H1 (cell line): Measurements from ENCODE around the gene ZNF20. TPM values are rescaled to one million over a fixed set of nuclear protein-coding genes. Genes with fewer than 3 reads are reported as not detected.

Experiments
- ASH2L ChIP-seq: fragments of 200-600, 300-600 bp; sonication (generic); IDR thresholded peaks from one replicate; pipeline ENCODE4 v1.7.1; 2017; ENCODE audit warnings: low read length
- ATF2 ChIP-seq: IDR thresholded peaks from 2 replicates; pipeline ENCODE4 v1.6.1; 2012; ENCODE audit warnings: low read length, inconsistent platforms
- BCL11A ChIP-seq, 2 experiments: IDR thresholded peaks; one replicate each; pipeline ENCODE4 v1.6.1; 2011; ENCODE audit warnings: low read depth in 2 of 2, low read length in 2 of 2, mild to moderate bottlenecking in 2 of 2
- BRCA1 ChIP-seq: IDR thresholded peaks from 2 replicates; pipeline ENCODE4 v1.6.1; 2012; ENCODE audit warnings: low read depth, low read length, improper control_type of control experiment
- CBX5 ChIP-seq: fragments of 300-800, 300-1000 bp; sonication (generic); IDR thresholded peaks from 2 replicates; pipeline ENCODE4 v1.7.1; 2016; ENCODE audit warnings: antibody characterized with exemption, low read length, low read depth
- CBX8 ChIP-seq: fragments of 300-800, 300-1000 bp; sonication (generic); IDR thresholded peaks from 2 replicates; pipeline ENCODE4 v1.7.1; 2016; ENCODE audit warnings: low read depth, low read length, borderline replicate concordance
- CHD1 ChIP-seq: IDR thresholded peaks from 2 replicates; pipeline ENCODE4 v1.6.1; 2012; ENCODE audit warnings: low read depth, low read length, improper control_type of control experiment
- E2F6 ChIP-seq: IDR thresholded peaks from 2 replicates; pipeline ENCODE4 v1.6.1; 2012; ENCODE audit warnings: inconsistent platforms
- EGR1 ChIP-seq: IDR thresholded peaks from 2 replicates; pipeline ENCODE4 v1.6.1; 2011; ENCODE audit warnings: low read depth, low read length, borderline replicate concordance
- EZH2 ChIP-seq: fragments of 200-600 bp; sonication (generic); IDR thresholded peaks from 2 replicates; pipeline ENCODE4 v1.7.1; 2012; ENCODE audit warnings: low read depth, mild to moderate bottlenecking, moderate library complexity, low read length, inconsistent platforms; ENCODE audit not compliant: severe bottlenecking
- FOSL1 ChIP-seq: IDR thresholded peaks from 2 replicates; pipeline ENCODE4 v1.6.1; 2011; ENCODE audit warnings: mild to moderate bottlenecking, low read depth, low read length, moderate library complexity; ENCODE audit not compliant: insufficient read depth
- JUND ChIP-seq: IDR thresholded peaks from 2 replicates; pipeline ENCODE4 v1.6.1; 2011; ENCODE audit warnings: mild to moderate bottlenecking, improper control_type of control experiment, low read length
- MAFK ChIP-seq: IDR thresholded peaks from 2 replicates; pipeline ENCODE4 v1.6.1; 2012; ENCODE audit warnings: low read depth, mild to moderate bottlenecking, improper control_type of control experiment, low read length
- PHF8 ChIP-seq: fragments of 200-600 bp; sonication (generic); conservative IDR thresholded peaks from 2 replicates; pipeline ENCODE4 v1.7.1; 2012; ENCODE audit warnings: low read depth, mild to moderate bottlenecking, inconsistent platforms, low read length, moderate library complexity
- POLR2A ChIP-seq, 2 experiments: IDR thresholded peaks; 1 replicate in 1 of 2; 2 replicates in 1 of 2; pipeline ENCODE4 v1.6.1; 2011; ENCODE audit warnings: low read depth in 2 of 2, low read length in 2 of 2, mild to moderate bottlenecking in 2 of 2; ENCODE audit errors: control extremely low read depth in 1 of 2
- RBBP5 ChIP-seq: IDR thresholded peaks from 2 replicates; pipeline ENCODE4 v1.7.1; 2012; ENCODE audit warnings: low read depth, mild to moderate bottlenecking, inconsistent platforms, low read length, moderate library complexity, borderline replicate concordance
- RXRA ChIP-seq: IDR thresholded peaks from 2 replicates; pipeline ENCODE4 v1.6.1; 2011; ENCODE audit warnings: low read depth, mild to moderate bottlenecking, low read length, moderate library complexity; ENCODE audit not compliant: insufficient read depth
- SAP30 ChIP-seq: fragments of 300-600 bp; sonication (generic); IDR thresholded peaks from 2 replicates; pipeline ENCODE4 v1.7.1; 2012; ENCODE audit warnings: low read length, moderate library complexity, mild to moderate bottlenecking, inconsistent platforms; ENCODE audit not compliant: insufficient read depth, insufficient replicate concordance
- SIN3A ChIP-seq, 2 experiments: IDR thresholded peaks in 1 of 2; conservative IDR thresholded peaks in 1 of 2; 2 replicates each; pipeline ENCODE4 v1.6.1; 2011 to 2012; ENCODE audit warnings: low read length in 2 of 2, improper control_type of control experiment in 1 of 2, low read depth in 1 of 2, mild to moderate bottlenecking in 1 of 2
- SIX5 ChIP-seq: IDR thresholded peaks from 2 replicates; pipeline ENCODE4 v1.6.1; 2011; ENCODE audit warnings: mild to moderate bottlenecking, low read depth, low read length
- SP2 ChIP-seq: IDR thresholded peaks from 2 replicates; pipeline ENCODE4 v1.6.1; 2012; ENCODE audit warnings: mild to moderate bottlenecking, low read length, inconsistent platforms
- TAF7 ChIP-seq: optimal IDR thresholded peaks from 2 replicates; pipeline ENCODE3; 2011; ENCODE audit warnings: low read depth, mild to moderate bottlenecking, inconsistent platforms, low read length, moderate library complexity, borderline replicate concordance
- TCF12 ChIP-seq: IDR thresholded peaks from 2 replicates; pipeline ENCODE4 v1.6.1; 2011; ENCODE audit warnings: low read depth, mild to moderate bottlenecking, low read length
- polyA plus RNA-seq, 7 experiments: library from polyadenylated mRNA; depleted of rRNA in 3 of 7; stranded (reverse) in 5 of 7; unstranded in 2 of 7; fragments of >200 nt in 5 of 7; fragments of 200-250 nt in 2 of 7; gene quantifications; 1 replicate in 5 of 7; 2 replicates in 1 of 7; 4 replicates in 1 of 7; pipeline versions ENCODE4 v1.2.1 to v1.2.3, GENCODE V29; 2011 to 2013; ENCODE audit warnings: missing spikeins in 2 of 7, mixed read lengths in 2 of 7
- total RNA-seq: library from RNA; stranded (reverse); fragmentation: NEBNext Ultra II Directional; extraction: Animal tissue kit (Norgen Biotek cat#: 25700); gene quantifications from 2 replicates; pipeline ENCODE4 v1.2.1, GENCODE V29; 2021

Gene ZNF20
- total and polyA plus RNA-seq, 2 of the 8 experiments (the other 6 are each of a cell fraction or from before 2014, with no cell fraction given) = 1.6 to 9.0 TPM

GRCh38 chr19:12139885-12140544, at the start of gene ZNF20 (continued):
- TF ChIP-seq SAP30 (peak; percentile 25), EGR1 (no peak), E2F6 (peak; percentile 39), PHF8 (peak; percentile 76), FOSL1 (no peak), BCL11A (IDR thresholded peaks at IDR 0.05; ENCODE audit: low read depth in 2 of 2, low read length in 2 of 2) (no peak), RBBP5 (peak; percentile 59; the same call in 1 of the 2 replicates), SIX5 (no peak), TCF12 (no peak), RXRA (no peak), POLR2A (IDR thresholded peaks at IDR 0.05; ENCODE audit: control extremely low read depth in 1 of 2, low read depth in 2 of 2, low read length in 2 of 2) (peak; percentile 61 to 89), JUND (no peak), MAFK (no peak), ASH2L (peak; percentile 55), TAF7 (no peak), CBX5 (no peak), SP2 (no peak), CHD1 (no peak), CBX8 (no peak), EZH2 (no peak), ATF2 (no peak), SIN3A (conservative IDR thresholded peaks at IDR 0.05 in 1 of 2, IDR thresholded peaks at IDR 0.05 in 1 of 2; ENCODE audit: low read depth in 1 of 2, low read length in 2 of 2) (0 out of 4 replicates have a peak, but pooled peaks of 1 of the 2 experiments have one; percentile 41), BRCA1 (no peak)
